Measurements from ENCODE around the gene INVS.

- TF ChIP-seq, protein P1, sequence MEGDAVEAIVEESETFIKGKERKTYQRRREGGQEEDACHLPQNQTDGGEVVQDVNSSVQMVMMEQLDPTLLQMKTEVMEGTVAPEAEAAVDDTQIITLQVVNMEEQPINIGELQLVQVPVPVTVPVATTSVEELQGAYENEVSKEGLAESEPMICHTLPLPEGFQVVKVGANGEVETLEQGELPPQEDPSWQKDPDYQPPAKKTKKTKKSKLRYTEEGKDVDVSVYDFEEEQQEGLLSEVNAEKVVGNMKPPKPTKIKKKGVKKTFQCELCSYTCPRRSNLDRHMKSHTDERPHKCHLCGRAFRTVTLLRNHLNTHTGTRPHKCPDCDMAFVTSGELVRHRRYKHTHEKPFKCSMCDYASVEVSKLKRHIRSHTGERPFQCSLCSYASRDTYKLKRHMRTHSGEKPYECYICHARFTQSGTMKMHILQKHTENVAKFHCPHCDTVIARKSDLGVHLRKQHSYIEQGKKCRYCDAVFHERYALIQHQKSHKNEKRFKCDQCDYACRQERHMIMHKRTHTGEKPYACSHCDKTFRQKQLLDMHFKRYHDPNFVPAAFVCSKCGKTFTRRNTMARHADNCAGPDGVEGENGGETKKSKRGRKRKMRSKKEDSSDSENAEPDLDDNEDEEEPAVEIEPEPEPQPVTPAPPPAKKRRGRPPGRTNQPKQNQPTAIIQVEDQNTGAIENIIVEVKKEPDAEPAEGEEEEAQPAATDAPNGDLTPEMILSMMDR (IDR thresholded peaks at IDR 0.05): no peak
- no peak for TF ChIP-seq POLR2A (IDR thresholded peaks at IDR 0.05)
These were observed 97.2 kb downstream of the INVS start for GRCh38 chr9:100196215-100196614.

All from testis (tissue), 2 donors.